ENCODE data around the gene DEPDC1B. TPM values are rescaled to one million over a fixed set of nuclear protein-coding genes. Genes with fewer than 3 reads are reported as not detected.

DEPDC1B gene
- total and polyA plus RNA-seq, 2 of the 4 experiments (the other 2 are of a cell fraction): 4.4 to 9.3 TPM

DNA sequence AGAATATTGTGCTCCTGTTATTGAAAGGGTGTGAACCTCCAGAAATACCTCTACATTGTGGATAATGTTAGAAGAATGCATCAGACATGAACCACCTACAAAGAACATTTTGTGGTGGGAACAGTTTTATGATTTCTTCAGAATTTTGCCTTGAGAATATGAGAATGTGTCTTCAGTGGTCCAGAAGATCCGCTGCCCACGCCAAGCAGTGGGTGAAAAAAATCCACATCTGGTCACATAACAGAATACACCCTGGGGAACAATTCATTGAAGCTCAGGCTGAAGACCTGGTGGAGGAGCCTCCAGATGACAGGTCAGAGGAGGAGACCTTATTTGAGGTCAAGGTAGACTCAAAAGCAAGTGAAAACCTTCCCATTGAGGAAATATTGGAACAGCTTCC is 69.1 kb downstream of the DEPDC1B start:
- intact Hi-C loops (cut with micrococcal nuclease) (no loop called here), in situ Hi-C loops (cut with MboI; ENCODE audit: low sequenced_read_pairs) (no loop called here), dilution Hi-C loops (cut with HindIII; ENCODE audit: low sequenced_read_pairs, unreplicated experiment) (no loop called here)
- H3K27ac ChIP-seq (ENCODE audit: insufficient read depth, low read length): no peak overlapping the region
- no peaks in the 10 kb centered on the region for H3K27me3 ChIP-seq (ENCODE audit: control insufficient read depth, insufficient read depth, low read length)
- no peak overlapping the region for H3K18ac ChIP-seq (ENCODE audit: low read depth, low read length)
- no CpG with 5 or more reads among the region's 2 CpGs for WGBS, 2 experiments (ENCODE audit: extremely low coverage in 2 of 2, insufficient read length in 1 of 2)
- H3K9me3 ChIP-seq (ENCODE audit: control insufficient read depth, insufficient read depth, low read length): no peaks in the 10 kb centered on the region
- no peak overlapping the region for H3K23ac ChIP-seq (ENCODE audit: low read depth, low read length)
- H2AFZ ChIP-seq (replicated peaks; ENCODE audit: low read length, poor library complexity): no peak overlapping the region
- no peak overlapping the region for H4K5ac ChIP-seq (ENCODE audit: low read depth, low read length)
- H2BK20ac ChIP-seq (ENCODE audit: low read depth, low read length): no peak overlapping the region
- H3K4me3 ChIP-seq (ENCODE audit: insufficient read depth, low read depth, low read length): no peak overlapping the region
- no peak overlapping the region for H3K9ac ChIP-seq (ENCODE audit: low read depth, low read length)
- H4K20me1 ChIP-seq (ENCODE audit: insufficient read depth, low read length): no peaks in the 10 kb centered on the region
- H2BK15ac ChIP-seq (ENCODE audit: low read depth, low read length): no peak overlapping the region
- no peak overlapping the region for H2BK120ac ChIP-seq (ENCODE audit: low read depth, low read length)
- H4K91ac ChIP-seq (ENCODE audit: insufficient read depth, low read depth, low read length): no peak overlapping the region
- POLR2A ChIA-PET (ENCODE audit: unreplicated experiment): no interaction called here
- H3K36me3 ChIP-seq (ENCODE audit: control insufficient read depth, insufficient read depth, low read length): no peaks in the 10 kb centered on the region
- no peak overlapping the region for H2AK5ac ChIP-seq (ENCODE audit: low read depth, low read length)
- H3K56ac ChIP-seq (ENCODE audit: extremely low read depth, insufficient read depth, low read length): no peak overlapping the region
- CTCF ChIA-PET: no interaction called here
- no peak overlapping the region for H3K4me2 ChIP-seq (ENCODE audit: low read depth, low read length)
- H3K4ac ChIP-seq (ENCODE audit: low read depth, low read length): no peak overlapping the region
- peaks cover 6% of the 10 kb centered on the region for H3K4me1 ChIP-seq (ENCODE audit: control insufficient read depth, insufficient read depth, low read length)
- no peak overlapping the region for H2AK9ac ChIP-seq (replicated peaks; ENCODE audit: low read depth, low read length, poor library complexity)
- H3K79me1 ChIP-seq (ENCODE audit: low read depth in 1 of 2, low read length in 2 of 2): 0 out of 4 replicates have a peak, but pooled peaks cover 0 to 3% of the 10 kb centered on the region in 2 experiments
- DNase-seq (no peak), ATAC-seq (ENCODE audit: low read depth) (no peak)
- H3K14ac ChIP-seq (replicated peaks; ENCODE audit: low read depth, low read length): no peak overlapping the region
- H3K9me1 ChIP-seq (ENCODE audit: insufficient read depth, low read length): peaks cover 9% of the 10 kb centered on the region
- no peak overlapping the region for H2BK5ac ChIP-seq (ENCODE audit: low read depth, low read length, poor library complexity, severe bottlenecking)
- TF ChIP-seq SMC3 (IDR thresholded peaks at IDR 0.05; ENCODE audit: low read depth, low read length) (no peak), FOS (IDR thresholded peaks at IDR 0.05; ENCODE audit: low read depth, low read length) (no peak), POLR2A (IDR thresholded peaks at IDR 0.05; ENCODE audit: low read depth, low read length) (no peak), RCOR1 (IDR thresholded peaks at IDR 0.05; ENCODE audit: insufficient replicate concordance, low read length) (no peak), RFX5 (IDR thresholded peaks at IDR 0.05; ENCODE audit: low read depth, low read length) (no peak), MXI1 (IDR thresholded peaks at IDR 0.05; ENCODE audit: borderline replicate concordance, low read depth, low read length) (no peak), MAFK (IDR thresholded peaks at IDR 0.05; ENCODE audit: low read depth, low read length) (no peak), BHLHE40 (IDR thresholded peaks at IDR 0.05; ENCODE audit: low read depth, low read length) (no peak)
- TF ChIP-seq, protein P1, sequence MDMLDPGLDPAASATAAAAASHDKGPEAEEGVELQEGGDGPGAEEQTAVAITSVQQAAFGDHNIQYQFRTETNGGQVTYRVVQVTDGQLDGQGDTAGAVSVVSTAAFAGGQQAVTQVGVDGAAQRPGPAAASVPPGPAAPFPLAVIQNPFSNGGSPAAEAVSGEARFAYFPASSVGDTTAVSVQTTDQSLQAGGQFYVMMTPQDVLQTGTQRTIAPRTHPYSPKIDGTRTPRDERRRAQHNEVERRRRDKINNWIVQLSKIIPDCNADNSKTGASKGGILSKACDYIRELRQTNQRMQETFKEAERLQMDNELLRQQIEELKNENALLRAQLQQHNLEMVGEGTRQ (IDR thresholded peaks at IDR 0.05; ENCODE audit: low read depth, low read length): no peak
- TF ChIP-seq, protein P2, sequence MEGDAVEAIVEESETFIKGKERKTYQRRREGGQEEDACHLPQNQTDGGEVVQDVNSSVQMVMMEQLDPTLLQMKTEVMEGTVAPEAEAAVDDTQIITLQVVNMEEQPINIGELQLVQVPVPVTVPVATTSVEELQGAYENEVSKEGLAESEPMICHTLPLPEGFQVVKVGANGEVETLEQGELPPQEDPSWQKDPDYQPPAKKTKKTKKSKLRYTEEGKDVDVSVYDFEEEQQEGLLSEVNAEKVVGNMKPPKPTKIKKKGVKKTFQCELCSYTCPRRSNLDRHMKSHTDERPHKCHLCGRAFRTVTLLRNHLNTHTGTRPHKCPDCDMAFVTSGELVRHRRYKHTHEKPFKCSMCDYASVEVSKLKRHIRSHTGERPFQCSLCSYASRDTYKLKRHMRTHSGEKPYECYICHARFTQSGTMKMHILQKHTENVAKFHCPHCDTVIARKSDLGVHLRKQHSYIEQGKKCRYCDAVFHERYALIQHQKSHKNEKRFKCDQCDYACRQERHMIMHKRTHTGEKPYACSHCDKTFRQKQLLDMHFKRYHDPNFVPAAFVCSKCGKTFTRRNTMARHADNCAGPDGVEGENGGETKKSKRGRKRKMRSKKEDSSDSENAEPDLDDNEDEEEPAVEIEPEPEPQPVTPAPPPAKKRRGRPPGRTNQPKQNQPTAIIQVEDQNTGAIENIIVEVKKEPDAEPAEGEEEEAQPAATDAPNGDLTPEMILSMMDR (conservative IDR thresholded peaks at IDR 0.05; ENCODE audit: low read depth, low read length): no peak
- no TSS peak for BruUV-seq (replicated peaks)
- no peak overlapping the region for H4K8ac ChIP-seq (ENCODE audit: low read depth in 2 of 2, low read length in 2 of 2)

Data from IMR-90 (cell line).